GM19324 (cell line): ENCODE data around the gene GPR152.
"Not testable (repeated sequence)": the region's sequence is repeated elsewhere in the genome, so short reads cannot be mapped to it uniquely, and the experiment has no call there.

Source experiments
- ATAC-seq: cut with Tn5 transposase; IDR thresholded peaks from one replicate; pipeline ENCODE4 v1.9.1; 2021; ENCODE audit warnings: mild to moderate bottlenecking, moderate library complexity; ENCODE audit not compliant: unreplicated experiment, low FRiP score

GPR152 gene

GRCh38 chr11:67489885-67490726, 37.6 kb upstream of the GPR152 start:
- no peak for ATAC-seq

GRCh38 chr11:67489203-67489884, 36.8 kb upstream of the GPR152 start:
- no peak for ATAC-seq

- ATAC-seq = no peak
Measured at GRCh38 chr11:67486481-67487195, 34.1 kb upstream of the GPR152 start.

- ATAC-seq = not testable (repeated sequence)
Measured at GRCh38 chr11:67485873-67486361, 33.4 kb upstream of the GPR152 start.

- ATAC-seq = no peak
Measured at GRCh38 chr11:67484847-67485311, 32.4 kb upstream of the GPR152 start.

GRCh38 chr11:67483831-67484665, 31.5 kb upstream of the GPR152 start:
- no peak for ATAC-seq

GRCh38 chr11:67482827-67483798, 30.6 kb upstream of the GPR152 start, which contains the start of gene AIP:
Gene AIP, plus strand, starts transcription at chr11:67483026. Its CDS starts 133 bp downstream, at chr11:67483159.
- ATAC-seq = peak; percentile 82

GRCh38 chr11:67482275-67482826, 29.8 kb upstream of the GPR152 start:
- ATAC-seq = no peak

- not testable (repeated sequence) for ATAC-seq
Measured at GRCh38 chr11:67477344-67478050, 25.0 kb upstream of the GPR152 start.

- not testable (repeated sequence) for ATAC-seq
Measured at GRCh38 chr11:67476692-67477091, 24.2 kb upstream of the GPR152 start.

GRCh38 chr11:67472882-67473281, 20.4 kb upstream of the GPR152 start:
- no peak for ATAC-seq

GRCh38 chr11:67470337-67471002, 17.9 kb upstream of the GPR152 start:
- ATAC-seq = no peak

GRCh38 chr11:67469508-67469811, 16.9 kb upstream of the GPR152 start:
- ATAC-seq = no peak

- ATAC-seq = peak; percentile 61
Measured at GRCh38 chr11:67468759-67469507, 16.4 kb upstream of the GPR152 start, which contains the start of gene TMEM134. Gene TMEM134, minus strand, starts transcription at chr11:67469251. Its CDS starts 59 bp downstream, at chr11:67469192.

- no peak for ATAC-seq
Measured at GRCh38 chr11:67468456-67468758, 15.9 kb upstream of the GPR152 start.

- no peak for ATAC-seq
Measured at GRCh38 chr11:67468056-67468455, 15.5 kb upstream of the GPR152 start.
